NT2/D1 (cell line): ENCODE results near the gene CCDC144A.
"Not testable (repeated sequence)": the region's sequence is repeated elsewhere in the genome, so short reads cannot be mapped to it uniquely, and the experiment has no call there.

Source experiments
- DNase-seq: peaks from one replicate; pipeline ENCODE4 v3.0.0-alpha.2; 2011; ENCODE audit warnings: low read depth, low spot score
- H3K27me3 ChIP-seq: 2 replicates; pipeline ENCODE4 v1.6.0; 2011; ENCODE audit warnings: mild to moderate bottlenecking; ENCODE audit not compliant: insufficient read length, insufficient read depth
- H3K36me3 ChIP-seq: 2 replicates; pipeline ENCODE4 v1.6.1; 2011; ENCODE audit warnings: mild to moderate bottlenecking, low read length, mixed read lengths; ENCODE audit not compliant: insufficient read depth, insufficient read length
- H3K4me1 ChIP-seq: 2 replicates; pipeline ENCODE4 v1.5.1; 2011; ENCODE audit not compliant: insufficient read depth, insufficient read length
- H3K4me3 ChIP-seq: 2 replicates; pipeline ENCODE4 v1.5.1; 2011; ENCODE audit warnings: low read depth; ENCODE audit not compliant: insufficient read length
- H3K9ac ChIP-seq: 2 replicates; pipeline ENCODE4 v1.6.0; 2011; ENCODE audit warnings: low read depth; ENCODE audit not compliant: insufficient read length
- H3K9me3 ChIP-seq: 2 replicates; pipeline ENCODE4 v1.5.1; 2011; ENCODE audit warnings: mild to moderate bottlenecking, low read length; ENCODE audit not compliant: insufficient read depth
- SUZ12 ChIP-seq: IDR thresholded peaks from 2 replicates; pipeline ENCODE4 v1.6.1; 2011; ENCODE audit not compliant: insufficient read length, insufficient read depth; ENCODE audit errors: extremely low read depth
- YY1 ChIP-seq: IDR thresholded peaks from 2 replicates; pipeline ENCODE4 v1.6.1; 2011; ENCODE audit not compliant: insufficient read length, insufficient read depth
- ZNF274 ChIP-seq: IDR thresholded peaks from 2 replicates; pipeline ENCODE4 v1.6.1; 2011; ENCODE audit warnings: mild to moderate bottlenecking, low read depth, low read length

Gene CCDC144A

GRCh38 chr17:16662936-16663335, 27.1 kb upstream of the CCDC144A start:
- Histone ChIP-seq H3K4me1 (no peaks in the 10 kb centered on the region), H3K4me3 (no peak overlapping the region), H3K9me3 (peaks cover 10% of the 10 kb centered on the region), H3K36me3 (no peaks in the 10 kb centered on the region), H3K27me3 (peaks cover 12% of the 10 kb centered on the region), H3K9ac (no peak overlapping the region)
- DNase-seq, result no peak
- TF ChIP-seq SUZ12 (no peak), YY1 (no peak), ZNF274 (no peak)

- peak overlapping the region; percentile 42 for H3K9ac ChIP-seq
- H3K9me3 ChIP-seq, DNase-seq, H3K4me1 ChIP-seq, H3K36me3 ChIP-seq: not testable (repeated sequence)
- H3K4me3 ChIP-seq, result peak overlapping the region; percentile 37
- H3K27me3 ChIP-seq, result peaks cover 14% of the 10 kb centered on the region
These were observed 23.5 kb upstream of the CCDC144A start for GRCh38 chr17:16666553-16666906.

- not testable (repeated sequence) for H3K4me1 ChIP-seq, H3K9me3 ChIP-seq, DNase-seq, H3K36me3 ChIP-seq
- Histone ChIP-seq H3K9ac (peak overlapping the region; percentile 70), H3K27me3 (peaks cover 14% of the 10 kb centered on the region), H3K4me3 (peak overlapping the region; percentile 37)
These were observed 23.0 kb upstream of the CCDC144A start for GRCh38 chr17:16666907-16667636.

GRCh38 chr17:16676676-16677268, 13.3 kb upstream of the CCDC144A start:
- Histone ChIP-seq H3K27me3 (no peaks in the 10 kb centered on the region), H3K4me3 (no peak overlapping the region), H3K9ac (no peak overlapping the region), H3K36me3 (no peaks in the 10 kb centered on the region), H3K9me3 (no peaks in the 10 kb centered on the region), H3K4me1 (no peaks in the 10 kb centered on the region)
- DNase-seq, result no peak
- TF ChIP-seq YY1 (no peak), SUZ12 (no peak), ZNF274 (no peak)

GRCh38 chr17:16683290-16684138, 6.5 kb upstream of the CCDC144A start:
- not testable (repeated sequence) for H3K4me3 ChIP-seq, DNase-seq, H3K36me3 ChIP-seq, H3K4me1 ChIP-seq, H3K9ac ChIP-seq, H3K9me3 ChIP-seq, H3K27me3 ChIP-seq

GRCh38 chr17:16686019-16686418, 4.0 kb upstream of the CCDC144A start:
- not testable (repeated sequence) for H3K9ac ChIP-seq, H3K4me3 ChIP-seq, H3K27me3 ChIP-seq, H3K9me3 ChIP-seq, H3K36me3 ChIP-seq, H3K4me1 ChIP-seq, DNase-seq

- H3K4me1 ChIP-seq, H3K36me3 ChIP-seq, DNase-seq, H3K27me3 ChIP-seq, H3K9ac ChIP-seq, H3K9me3 ChIP-seq, H3K4me3 ChIP-seq: not testable (repeated sequence)
These were observed 2.9 kb upstream of the CCDC144A start for GRCh38 chr17:16687151-16687550.

- H3K27me3 ChIP-seq, H3K9me3 ChIP-seq, H3K4me1 ChIP-seq, H3K9ac ChIP-seq, H3K4me3 ChIP-seq, H3K36me3 ChIP-seq, DNase-seq: not testable (repeated sequence)
These were observed 406 bp downstream of the CCDC144A start for GRCh38 chr17:16690447-16690846.

- H3K9ac ChIP-seq, H3K27me3 ChIP-seq, DNase-seq, H3K9me3 ChIP-seq, H3K4me1 ChIP-seq, H3K36me3 ChIP-seq, H3K4me3 ChIP-seq: not testable (repeated sequence)
These were observed 7.6 kb downstream of the CCDC144A start for GRCh38 chr17:16697603-16698002.

GRCh38 chr17:16745492-16746203, 55.6 kb downstream of the CCDC144A start:
- not testable (repeated sequence) for H3K36me3 ChIP-seq, H3K4me1 ChIP-seq, H3K27me3 ChIP-seq, H3K9me3 ChIP-seq, H3K9ac ChIP-seq, H3K4me3 ChIP-seq
- DNase-seq, result peak; percentile 38

- not testable (repeated sequence) for DNase-seq, H3K9me3 ChIP-seq, H3K4me3 ChIP-seq, H3K9ac ChIP-seq, H3K4me1 ChIP-seq, H3K36me3 ChIP-seq, H3K27me3 ChIP-seq
These were observed 56.5 kb downstream of the CCDC144A start for GRCh38 chr17:16746571-16746970.
